ENCODE data around the gene ZNF385A.
"Not testable (repeated sequence)": the region's sequence is repeated elsewhere in the genome, so short reads cannot be mapped to it uniquely, and the experiment has no call there.

ZNF385A gene

GRCh38 chr12:54357506-54358190, 26.9 kb downstream of the ZNF385A start:
- DNase-seq (ENCODE audit: low read depth in 2 of 2, low spot score in 1 of 2), result no peak

- no peak for DNase-seq (ENCODE audit: low read depth in 2 of 2, low spot score in 1 of 2)
Observed at GRCh38 chr12:54356951-54357356, 27.6 kb downstream of the ZNF385A start.

- DNase-seq (ENCODE audit: low read depth in 2 of 2, low spot score in 1 of 2), result no peak
Observed at GRCh38 chr12:54356228-54356627, 28.3 kb downstream of the ZNF385A start.

- no peak for DNase-seq (ENCODE audit: low read depth in 2 of 2, low spot score in 1 of 2)
Observed at GRCh38 chr12:54355104-54355815, 29.3 kb downstream of the ZNF385A start.

GRCh38 chr12:54354271-54354670, 30.3 kb downstream of the ZNF385A start:
- not testable (repeated sequence) for DNase-seq (ENCODE audit: low read depth in 2 of 2, low spot score in 1 of 2)

GRCh38 chr12:54352891-54353874, 31.4 kb downstream of the ZNF385A start:
- no peak for DNase-seq (ENCODE audit: low read depth in 2 of 2, low spot score in 1 of 2)

- DNase-seq (ENCODE audit: low read depth in 2 of 2, low spot score in 1 of 2), result no peak
Observed at GRCh38 chr12:54352022-54352531, 32.5 kb downstream of the ZNF385A start.

- DNase-seq (ENCODE audit: low read depth in 2 of 2, low spot score in 1 of 2), result no peak
Observed at GRCh38 chr12:54351341-54351740, 33.2 kb downstream of the ZNF385A start.

GRCh38 chr12:54350743-54351142, 33.8 kb downstream of the ZNF385A start:
- no peak for DNase-seq (ENCODE audit: low read depth in 2 of 2, low spot score in 1 of 2)

GRCh38 chr12:54349679-54350078, 34.9 kb downstream of the ZNF385A start:
- DNase-seq (ENCODE audit: low read depth in 2 of 2, low spot score in 1 of 2), result no peak

- no peak for DNase-seq (ENCODE audit: low read depth in 2 of 2, low spot score in 1 of 2)
Observed at GRCh38 chr12:54349036-54349435, 35.5 kb downstream of the ZNF385A start.

GRCh38 chr12:54341378-54342300, 42.9 kb downstream of the ZNF385A start:
- no peak for DNase-seq (ENCODE audit: low read depth in 2 of 2, low spot score in 1 of 2)

GRCh38 chr12:54340846-54341245, 43.7 kb downstream of the ZNF385A start:
- DNase-seq (ENCODE audit: low read depth in 2 of 2, low spot score in 1 of 2), result no peak

- DNase-seq (ENCODE audit: low read depth in 2 of 2, low spot score in 1 of 2), result no peak
Observed at GRCh38 chr12:54338698-54339296, 45.7 kb downstream of the ZNF385A start.

GRCh38 chr12:54337854-54338650, 46.5 kb downstream of the ZNF385A start:
- DNase-seq (ENCODE audit: low read depth in 2 of 2, low spot score in 1 of 2), result no peak

GRCh38 chr12:54337280-54337842, 47.2 kb downstream of the ZNF385A start:
- DNase-seq (ENCODE audit: low read depth in 2 of 2, low spot score in 1 of 2), result no peak

GRCh38 chr12:54333420-54334034, 51.0 kb downstream of the ZNF385A start:
- no peak for DNase-seq (ENCODE audit: low read depth in 2 of 2, low spot score in 1 of 2)

- no peak for DNase-seq (ENCODE audit: low read depth in 2 of 2, low spot score in 1 of 2)
Observed at GRCh38 chr12:54331461-54331860, 53.1 kb downstream of the ZNF385A start.

Measured in stimulated activated CD8-positive, alpha-beta memory T cell treated with anti-CD3 and anti-CD28 coated beads, Interleukin-4, amount 100 ng/mL, for 4 hours (primary cell).